Choroid plexus epithelial cell (primary cell): Measurements from ENCODE around the gene MAN1A2.
"Not testable (repeated sequence)": the region's sequence is repeated elsewhere in the genome, so short reads cannot be mapped to it uniquely, and the experiment has no call there.

Experiments used
- DNase-seq: peaks from one replicate; pipeline ENCODE4 v3.0.0-alpha.2; 2010; ENCODE audit warnings: low read depth
- H3K4me3 ChIP-seq: 2 replicates; pipeline ENCODE4 v1.5.1; 2011; ENCODE audit warnings: low read depth, mild to moderate bottlenecking, control low read depth, low read length, moderate library complexity
- TF ChIP-seq, protein P1 (sequence below): conservative IDR thresholded peaks from 2 replicates; pipeline ENCODE4 v1.5.1; 2011; ENCODE audit warnings: low read depth, mild to moderate bottlenecking, control low read depth, inconsistent platforms, low read length, moderate library complexity

Gene MAN1A2

DNA sequence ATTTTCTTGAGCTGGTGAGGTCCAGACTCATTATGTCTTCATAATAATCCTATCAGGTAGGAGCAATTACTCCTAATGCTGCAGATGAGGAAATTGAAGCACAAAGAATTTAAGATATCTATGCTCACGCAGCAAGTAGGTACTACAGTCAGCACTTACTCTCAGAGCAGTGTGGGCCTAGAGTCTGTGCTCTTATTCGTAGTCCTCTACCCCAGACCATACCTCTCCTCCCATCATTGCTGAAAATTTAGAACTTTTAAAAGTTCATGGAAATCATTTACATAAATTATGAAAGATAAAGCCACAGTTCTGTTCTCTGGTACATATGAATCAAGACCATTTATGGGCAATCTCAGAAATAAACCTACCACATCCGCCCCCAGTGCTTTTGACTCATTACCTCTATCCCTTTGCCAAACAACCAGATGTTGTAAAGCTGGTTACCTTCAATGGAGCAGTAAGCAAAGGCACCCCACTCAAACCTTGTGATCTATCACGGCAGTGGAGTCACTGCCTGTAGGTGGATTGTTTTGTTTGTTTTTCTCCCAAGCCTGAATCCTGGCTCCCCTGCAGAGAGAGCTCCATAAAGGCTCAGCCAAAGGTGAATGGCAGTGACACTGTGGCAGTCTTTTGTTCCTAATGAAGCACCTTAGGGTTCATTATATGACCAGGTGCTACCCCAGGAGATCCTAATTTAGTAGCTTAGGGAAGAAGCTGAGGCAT is 20.9 kb upstream of the MAN1A2 start:
- DNase-seq, result no peak
- no peak overlapping the region for H3K4me3 ChIP-seq
- TF ChIP-seq, protein P1, sequence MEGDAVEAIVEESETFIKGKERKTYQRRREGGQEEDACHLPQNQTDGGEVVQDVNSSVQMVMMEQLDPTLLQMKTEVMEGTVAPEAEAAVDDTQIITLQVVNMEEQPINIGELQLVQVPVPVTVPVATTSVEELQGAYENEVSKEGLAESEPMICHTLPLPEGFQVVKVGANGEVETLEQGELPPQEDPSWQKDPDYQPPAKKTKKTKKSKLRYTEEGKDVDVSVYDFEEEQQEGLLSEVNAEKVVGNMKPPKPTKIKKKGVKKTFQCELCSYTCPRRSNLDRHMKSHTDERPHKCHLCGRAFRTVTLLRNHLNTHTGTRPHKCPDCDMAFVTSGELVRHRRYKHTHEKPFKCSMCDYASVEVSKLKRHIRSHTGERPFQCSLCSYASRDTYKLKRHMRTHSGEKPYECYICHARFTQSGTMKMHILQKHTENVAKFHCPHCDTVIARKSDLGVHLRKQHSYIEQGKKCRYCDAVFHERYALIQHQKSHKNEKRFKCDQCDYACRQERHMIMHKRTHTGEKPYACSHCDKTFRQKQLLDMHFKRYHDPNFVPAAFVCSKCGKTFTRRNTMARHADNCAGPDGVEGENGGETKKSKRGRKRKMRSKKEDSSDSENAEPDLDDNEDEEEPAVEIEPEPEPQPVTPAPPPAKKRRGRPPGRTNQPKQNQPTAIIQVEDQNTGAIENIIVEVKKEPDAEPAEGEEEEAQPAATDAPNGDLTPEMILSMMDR, result no peak

DNA sequence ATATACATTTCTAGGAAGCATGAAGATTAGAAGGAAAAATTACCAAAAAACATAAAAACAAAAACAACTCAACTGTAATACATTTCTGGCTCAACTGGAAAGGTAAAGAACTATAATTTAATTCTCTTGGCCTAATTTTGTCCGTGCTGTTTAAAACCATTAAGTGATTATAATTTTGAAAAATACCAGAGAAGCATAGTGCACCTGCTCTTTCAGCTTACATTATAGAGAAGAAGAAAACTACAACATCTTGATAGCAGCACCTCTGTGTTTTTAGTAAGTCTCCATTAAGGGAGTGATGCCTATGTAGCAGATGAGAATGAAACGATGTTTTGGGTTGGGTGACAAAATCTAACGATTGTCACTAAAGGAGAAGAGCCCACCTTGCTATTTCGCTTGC is 19.3 kb upstream of the MAN1A2 start:
- H3K4me3 ChIP-seq, result no peak overlapping the region
- DNase-seq, result no peak
- TF ChIP-seq, protein P1, result no peak

GRCh38 chr1:117352695-117353094 is 14.6 kb upstream of the MAN1A2 start:
- not testable (repeated sequence) for DNase-seq

GRCh38 chr1:117357833-117358603 is 9.2 kb upstream of the MAN1A2 start:
- not testable (repeated sequence) for DNase-seq, H3K4me3 ChIP-seq

More at GRCh38 chr1:117352695-117353094, 14.6 kb upstream of the MAN1A2 start:
- not testable (repeated sequence) for H3K4me3 ChIP-seq

GRCh38 chr1:117358604-117358887 is 8.7 kb upstream of the MAN1A2 start:
- not testable (repeated sequence) for DNase-seq, H3K4me3 ChIP-seq

- TF ChIP-seq, protein P1, result no peak
- no peak for DNase-seq
- H3K4me3 ChIP-seq, result no peak overlapping the region
These were observed 7.5 kb upstream of the MAN1A2 start for GRCh38 chr1:117359561-117360289.

DNA sequence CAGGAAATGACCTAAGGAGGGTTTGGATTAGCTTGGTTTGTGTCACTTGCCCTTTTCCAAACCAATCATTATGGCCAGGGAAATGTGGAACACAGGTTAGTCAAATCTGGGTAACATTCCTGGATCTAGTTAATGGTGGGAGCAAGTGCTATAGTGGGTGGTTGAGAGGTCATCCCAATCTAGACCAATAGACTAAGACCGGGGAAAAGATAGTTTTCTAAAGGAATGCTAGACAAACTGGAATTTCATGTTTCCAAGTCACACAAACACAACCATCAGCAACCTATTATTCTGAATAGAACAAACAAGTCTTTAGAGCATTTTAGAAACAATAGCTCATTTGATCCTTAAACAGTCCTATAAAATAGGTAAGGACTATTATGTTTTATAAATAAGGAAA is 4.3 kb upstream of the MAN1A2 start:
- TF ChIP-seq, protein P1, result no peak
- H3K4me3 ChIP-seq, result no peak overlapping the region
- no peak for DNase-seq

GRCh38 chr1:117363571-117364048 is 3.6 kb upstream of the MAN1A2 start:
- TF ChIP-seq, protein P1, result no peak
- no peak for DNase-seq
- no peak overlapping the region for H3K4me3 ChIP-seq
